GM12878 (cell line): ENCODE results near the gene MRPL42. TPM values are rescaled to one million over a fixed set of nuclear protein-coding genes. Genes with fewer than 3 reads are reported as not detected.

Experiments
- ATAC-seq: fragments of 200-7000 bp; cut with Tn5 transposase; 3 replicates; pipeline ENCODE4 v1.9.1; 2020; ENCODE audit warnings: mild to moderate bottlenecking, moderate library complexity
- BruUV-seq: library from RNA; stranded (reverse); fragments of 400-500 nt; replicated peaks from 2 replicates; lab custom pipeline; 2021; lab: Mats Ljungman, UMichigan
- CTCF ChIA-PET: fragments of 300-600 bp; sonication (Branson Sonifier 250); formaldehyde crosslinking; extraction: SDS; loops from one replicate; lab custom pipeline; 2021; ENCODE audit warnings: inconsistent platforms; lab: Yijun Ruan, JAX
- POLR2A ChIA-PET: fragments of 350-600 bp; formaldehyde crosslinking; extraction: SDS; loops from one replicate; lab custom pipeline; 2021; ENCODE audit warnings: inconsistent platforms; lab: Charles Lee
- RAD21 ChIA-PET: fragments of 300-600 bp; sonication (Branson Sonifier 250); formaldehyde crosslinking; loops from one replicate; lab custom pipeline; 2023; ENCODE audit warnings: antibody characterized with exemption; ENCODE audit not compliant: unreplicated experiment; lab: Charles Lee
- SMC1A ChIA-PET: fragments of 300-600 bp; sonication (Branson Sonifier 250); formaldehyde crosslinking; loops from one replicate; lab custom pipeline; 2023; ENCODE audit not compliant: unreplicated experiment, uncharacterized antibody; lab: Charles Lee
- DNase-seq: peaks from one replicate; pipeline ENCODE4 v3.0.0-alpha.2; 2011; ENCODE audit warnings: low read depth, low spot score
- FAIRE-seq: peaks from 3 replicates; lab custom pipeline; 2011; peaks lifted over from hg19 to GRCh38; lab: Jason Lieb, UNC
- H2AFZ ChIP-seq: 2 replicates; pipeline ENCODE4 v1.6.0; 2011; ENCODE audit warnings: low read depth, low read length, control low read depth; ENCODE audit not compliant: control insufficient read depth
- H3K27ac ChIP-seq: 2 replicates; pipeline ENCODE4 v1.5.1; 2011; ENCODE audit warnings: control low read depth; ENCODE audit not compliant: control insufficient read depth, insufficient read depth
- H3K27me3 ChIP-seq, 2 experiments: replicated peaks in 1 of 2; 2 replicates each; pipeline versions ENCODE4 v1.6.0 to v1.6.1; 2011; ENCODE audit warnings: low read length in 1 of 2; ENCODE audit not compliant: control insufficient read depth in 2 of 2, insufficient read depth in 2 of 2
- H3K36me3 ChIP-seq, 2 experiments: 2 replicates each; pipeline ENCODE4 v1.5.1; 2011; ENCODE audit warnings: low read length in 1 of 2; ENCODE audit not compliant: control insufficient read depth in 2 of 2, insufficient read depth in 2 of 2
- H3K4me1 ChIP-seq: 2 replicates; pipeline ENCODE4 v1.6.1; 2011; ENCODE audit warnings: mild to moderate bottlenecking, low read length, moderate library complexity, mixed read lengths; ENCODE audit not compliant: control insufficient read depth, insufficient read depth
- H3K4me2 ChIP-seq: 2 replicates; pipeline ENCODE4 v1.6.0; 2011; ENCODE audit warnings: control low read depth; ENCODE audit not compliant: control insufficient read depth, insufficient read depth
- H3K4me3 ChIP-seq: fragments of 200-600 bp; sonication (generic); 2 replicates; pipeline ENCODE4 v1.5.1; 2016
- H3K79me2 ChIP-seq: 2 replicates; pipeline ENCODE4 v1.6.0; 2011; ENCODE audit warnings: low read length; ENCODE audit not compliant: control insufficient read depth, insufficient read depth
- H3K9ac ChIP-seq: 2 replicates; pipeline ENCODE4 v1.8.0; 2011; ENCODE audit warnings: low read length, control low read depth, mixed read lengths; ENCODE audit not compliant: control insufficient read depth, insufficient read depth
- H3K9me3 ChIP-seq: replicated peaks from 3 replicates; pipeline ENCODE4 v1.5.1; 2011; ENCODE audit warnings: mild to moderate bottlenecking, low read length; ENCODE audit not compliant: control insufficient read depth, insufficient read depth
- H4K20me1 ChIP-seq: 2 replicates; pipeline ENCODE4 v1.6.0; 2011; ENCODE audit not compliant: control insufficient read depth, insufficient read depth
- BCL11A ChIP-seq: IDR thresholded peaks from 2 replicates; pipeline ENCODE4 v1.6.1; 2011; ENCODE audit warnings: low read depth, low read length
- CREM ChIP-seq: IDR thresholded peaks from 2 replicates; pipeline ENCODE4 v1.6.1; 2014; ENCODE audit warnings: antibody characterized with exemption, low read depth
- E2F4 ChIP-seq: IDR thresholded peaks from 2 replicates; pipeline ENCODE4 v1.6.1; 2012; ENCODE audit warnings: low read depth, low read length, improper control_type of control experiment
- E2F8 ChIP-seq: fragments of 450-650 bp; IDR thresholded peaks from 2 replicates; pipeline ENCODE4 v1.6.1; 2018; ENCODE audit warnings: mild to moderate bottlenecking, low read depth, moderate library complexity; ENCODE audit not compliant: partially characterized antibody
- EED ChIP-seq: sonication (generic); IDR thresholded peaks from 2 replicates; pipeline ENCODE4 v1.6.1; 2016; ENCODE audit warnings: antibody characterized with exemption, low read depth
- FOS ChIP-seq: IDR thresholded peaks from 3 replicates; pipeline ENCODE4 v1.6.1; 2011; ENCODE audit warnings: borderline replicate concordance; ENCODE audit not compliant: insufficient read length; ENCODE audit errors: extremely low read depth
- HSF1 ChIP-seq: fragments of 150-350 bp; IDR thresholded peaks from 2 replicates; pipeline ENCODE4 v1.6.1; 2014; ENCODE audit warnings: mild to moderate bottlenecking, low read depth, low read length
- IRF3 ChIP-seq: fragments of 450-650 bp; IDR thresholded peaks from 2 replicates; pipeline ENCODE4 v1.6.1; 2014; ENCODE audit warnings: mild to moderate bottlenecking
- IRF4 ChIP-seq: IDR thresholded peaks from 2 replicates; pipeline ENCODE4 v1.6.1; 2011; ENCODE audit warnings: low read depth, low read length
- MYB ChIP-seq: fragments of 150-350 bp; IDR thresholded peaks from 2 replicates; pipeline ENCODE4 v1.6.1; 2014; ENCODE audit warnings: mild to moderate bottlenecking, low read depth, low read length, borderline replicate concordance
- POU2F2 ChIP-seq: IDR thresholded peaks from 3 replicates; pipeline ENCODE4 v1.6.1; 2011; ENCODE audit warnings: low read depth, mild to moderate bottlenecking, low read length, borderline replicate concordance
- RCOR1 ChIP-seq: conservative IDR thresholded peaks from 2 replicates; pipeline ENCODE4 v1.6.1; 2012; ENCODE audit warnings: low read depth, low read length, improper control_type of control experiment
- SREBF1 ChIP-seq: IDR thresholded peaks from 2 replicates; pipeline ENCODE4 v1.6.1; 2012; ENCODE audit warnings: mild to moderate bottlenecking, low read length
- SRF ChIP-seq, 2 experiments: IDR thresholded peaks; 2 replicates each; pipeline ENCODE4 v1.6.1; 2011; ENCODE audit warnings: low read depth in 2 of 2, low read length in 2 of 2, mild to moderate bottlenecking in 1 of 2, moderate library complexity in 1 of 2
- STAT3 ChIP-seq: IDR thresholded peaks from 2 replicates; pipeline ENCODE4 v1.6.1; 2011; ENCODE audit warnings: low read depth, low read length, improper control_type of control experiment
- ZBTB33 ChIP-seq: fragments of 450-650 bp; IDR thresholded peaks from 2 replicates; pipeline ENCODE4 v1.6.1; 2017; ENCODE audit warnings: mild to moderate bottlenecking
- WGBS: methylation state at CpG from one replicate; pipeline ENCODE4 v1.1.6; 2016; ENCODE audit warnings: low lambda C conversion rate; ENCODE audit not compliant: insufficient replicate concordance, insufficient coverage; ENCODE audit errors: missing lambda C conversion rate; 5-methylcytosine and 5-hydroxymethylcytosine counted together
- in situ Hi-C: fragments of 300-500 bp; cut with MboI; formaldehyde crosslinking; loops from 9 replicates; pipeline ENCODE4 v1.14.3; 2018; ENCODE audit warnings: mixed read lengths
- intact Hi-C: fragments of 100-400 bp; cut with micrococcal nuclease; formaldehyde crosslinking; loops from one replicate; pipeline ENCODE4 v1.14.2; 2022; ENCODE audit not compliant: unreplicated experiment
- polyA plus RNA-seq, 11 experiments: library from polyadenylated mRNA; depleted of rRNA in 4 of 11; unstranded in 6 of 11; stranded (reverse) in 5 of 11; fragments of >200 nt; fragmentation: Nextera tagmentation in 4 of 11; fragmentation: Illumina TruSeq in 1 of 11; extraction: Ambion mirVana in 4 of 11; extraction: Trizol in 1 of 11; gene quantifications; 1 replicate in 1 of 11; 2 replicates in 10 of 11; pipeline versions ENCODE4 v1.2.1 to v1.2.3, GENCODE V29; 2011 to 2016; ENCODE audit warnings: inconsistent platforms in 2 of 11, missing spikeins in 2 of 11, low read depth in 1 of 11
- total RNA-seq, 4 experiments: library from RNA; depleted of rRNA in 3 of 4; stranded (reverse); fragments of >200 nt in 3 of 4; fragmentation: Illumina TruSeq in 1 of 4; extraction: Trizol in 1 of 4; gene quantifications; 2 replicates each; pipeline versions ENCODE4 v1.2.1 to v1.2.3, GENCODE V29; 2013 to 2021

Gene MRPL42
- total and polyA plus RNA-seq, 10 of the 15 experiments (the other 5 are each of a cell fraction or from before 2014, with no cell fraction given) = 65.1 to 427 (median 126) TPM

GRCh38 chr12:93552427-93552826 lies 85.1 kb downstream of the MRPL42 start:
- no peak for DNase-seq
- intact Hi-C loops = no loop called here
- FAIRE-seq = no peak
- H3K9ac ChIP-seq = no peak overlapping the region
- in situ Hi-C loops = no loop called here
- no TSS peak for BruUV-seq
- no peaks in the 10 kb centered on the region for H3K4me1 ChIP-seq
- POLR2A ChIA-PET = no interaction called here
- SMC1A ChIA-PET = interaction anchor here (1.1 kb wide), 1 partner anchor 15 kb away, joined by 3 read pairs; no protein-coding TSS in a partner anchor
- CTCF ChIA-PET = interaction anchor here (1.0 to 1.8 kb wide), 4 partner anchors 10 to 549 kb away, joined by 3 to 5 read pairs (median 4); no protein-coding TSS in a partner anchor
- ATAC-seq = no peak
- H2AFZ ChIP-seq = no peak overlapping the region
- H3K9me3 ChIP-seq = no peaks in the 10 kb centered on the region
- no peaks in the 10 kb centered on the region for H4K20me1 ChIP-seq
- no peak overlapping the region for H3K4me2 ChIP-seq
- H3K79me2 ChIP-seq = no peaks in the 10 kb centered on the region
- H3K27me3 ChIP-seq = no peaks in the 10 kb centered on the region
- no peak overlapping the region for H3K4me3 ChIP-seq
- WGBS = 72% methylated on average over 4 of the region's 4 CpGs
- RAD21 ChIA-PET = no interaction called here
- no peaks in the 10 kb centered on the region for H3K36me3 ChIP-seq
- H3K27ac ChIP-seq = no peak overlapping the region
- TF ChIP-seq SREBF1 (no peak), HSF1 (no peak), IRF4 (no peak), ZBTB33 (no peak), BCL11A (no peak), IRF3 (no peak), STAT3 (no peak), E2F4 (no peak), EED (no peak), MYB (no peak), SRF (IDR thresholded peaks at IDR 0.05; ENCODE audit: low read depth in 2 of 2, low read length in 2 of 2) (no peak), FOS (no peak), RCOR1 (no peak), E2F8 (no peak), POU2F2 (no peak), CREM (no peak)
